Nephron (organoid): ENCODE measurements around the gene RFX3.

ENCODE experiments used
- H3K27ac Mint-ChIP-seq, 3 experiments: 2 replicates each; pipeline ENCODE4 v1.8.0; 2020; ENCODE audit warnings: mixed read lengths in 3 of 3, mild to moderate bottlenecking in 2 of 3, moderate library complexity in 1 of 3
- H3K27me3 Mint-ChIP-seq: 2 replicates; pipeline ENCODE4 v1.8.0; 2021; ENCODE audit warnings: low read depth, mild to moderate bottlenecking, moderate library complexity, mixed read lengths
- H3K36me3 Mint-ChIP-seq: 2 replicates; pipeline ENCODE4 v1.8.0; 2020; ENCODE audit warnings: low read depth, mixed read lengths
- H3K4me1 Mint-ChIP-seq: 2 replicates; pipeline ENCODE4 v1.8.0; 2020; ENCODE audit warnings: mixed read lengths
- H3K4me3 Mint-ChIP-seq, 3 experiments: 2 replicates each; pipeline ENCODE4 v1.8.0; 2020; ENCODE audit warnings: mild to moderate bottlenecking in 3 of 3, mixed read lengths in 3 of 3, moderate library complexity in 2 of 3
- H3K9me3 Mint-ChIP-seq: 2 replicates; pipeline ENCODE4 v1.8.0; 2020; ENCODE audit warnings: mixed read lengths
- CTCF ChIP-seq, 3 experiments: fragments of 200-600 bp; sonication (generic); IDR thresholded peaks; one replicate each; pipeline ENCODE4 v1.5.0; 2021; ENCODE audit warnings: antibody characterized with exemption in 3 of 3; ENCODE audit not compliant: unreplicated experiment in 3 of 3

RFX3 gene

GRCh38 chr9:3441197-3441816 lies 84.5 kb downstream of the RFX3 start:
- H3K4me1 Mint-ChIP-seq: peaks cover 13% of the 10 kb centered on the region
- H3K4me3 Mint-ChIP-seq: no peak overlapping the region
- H3K27ac Mint-ChIP-seq: no peak overlapping the region
- TF ChIP-seq CTCF (IDR thresholded peaks at IDR 0.05; ENCODE audit: unreplicated experiment in 3 of 3): peak; percentile 45 to 66 (median 45)
- H3K36me3 Mint-ChIP-seq: peaks cover 27% of the 10 kb centered on the region
- no peaks in the 10 kb centered on the region for H3K27me3 Mint-ChIP-seq
- peaks cover 9% of the 10 kb centered on the region for H3K9me3 Mint-ChIP-seq

GRCh38 chr9:3436629-3437420 lies 89.0 kb downstream of the RFX3 start:
- H3K27ac Mint-ChIP-seq: no peak overlapping the region
- H3K9me3 Mint-ChIP-seq: peaks cover 3% of the 10 kb centered on the region
- no peaks in the 10 kb centered on the region for H3K27me3 Mint-ChIP-seq

GRCh38 chr9:3435732-3436131 lies 90.1 kb downstream of the RFX3 start:
- H3K27me3 Mint-ChIP-seq: no peaks in the 10 kb centered on the region
- peaks cover 23% of the 10 kb centered on the region for H3K36me3 Mint-ChIP-seq
- no peak overlapping the region for H3K4me3 Mint-ChIP-seq
- TF ChIP-seq CTCF (IDR thresholded peaks at IDR 0.05; ENCODE audit: unreplicated experiment in 3 of 3): no peak
- H3K4me1 Mint-ChIP-seq: peaks cover 9% of the 10 kb centered on the region
- H3K27ac Mint-ChIP-seq: no peak overlapping the region
- no peaks in the 10 kb centered on the region for H3K9me3 Mint-ChIP-seq

More at GRCh38 chr9:3436629-3437420, 89.0 kb downstream of the RFX3 start:
- H3K36me3 Mint-ChIP-seq: peaks cover 19% of the 10 kb centered on the region
- TF ChIP-seq CTCF (IDR thresholded peaks at IDR 0.05; ENCODE audit: unreplicated experiment in 3 of 3): no peak
- peaks cover 9% of the 10 kb centered on the region for H3K4me1 Mint-ChIP-seq
- no peak overlapping the region for H3K4me3 Mint-ChIP-seq

- peaks cover 9% of the 10 kb centered on the region for H3K4me1 Mint-ChIP-seq
- no peaks in the 10 kb centered on the region for H3K27me3 Mint-ChIP-seq
Measured at GRCh38 chr9:3434594-3434993, 91.2 kb downstream of the RFX3 start.

GRCh38 chr9:3433754-3434153 lies 92.0 kb downstream of the RFX3 start:
- no peak overlapping the region for H3K4me3 Mint-ChIP-seq
- H3K27me3 Mint-ChIP-seq: no peaks in the 10 kb centered on the region
- peaks cover 23% of the 10 kb centered on the region for H3K36me3 Mint-ChIP-seq
- TF ChIP-seq CTCF (IDR thresholded peaks at IDR 0.05; ENCODE audit: unreplicated experiment in 3 of 3): no peak
- H3K9me3 Mint-ChIP-seq: no peaks in the 10 kb centered on the region
- H3K27ac Mint-ChIP-seq: no peak overlapping the region
- H3K4me1 Mint-ChIP-seq: peaks cover 9% of the 10 kb centered on the region

More at GRCh38 chr9:3434594-3434993, 91.2 kb downstream of the RFX3 start:
- Mint-ChIP-seq H3K36me3 (peaks cover 23% of the 10 kb centered on the region), H3K27ac (no peak overlapping the region), H3K9me3 (no peaks in the 10 kb centered on the region), H3K4me3 (no peak overlapping the region)
- TF ChIP-seq CTCF (IDR thresholded peaks at IDR 0.05; ENCODE audit: unreplicated experiment in 3 of 3): no peak
